K562 (cell line): ENCODE results near the gene CHD3. TPM values are rescaled to one million over a fixed set of nuclear protein-coding genes. Genes with fewer than 3 reads are reported as not detected.

Experiments used
- DDX20 ChIP-seq: fragments of 450-650 bp; IDR thresholded peaks from 2 replicates; pipeline ENCODE4 v1.6.1; 2016; ENCODE audit warnings: missing genetic modification characterization, low read depth, mild to moderate bottlenecking, missing compliant biosample characterization, moderate library complexity
- HDAC6 ChIP-seq: IDR thresholded peaks from 2 replicates; pipeline ENCODE4 v1.6.1; 2012; ENCODE audit warnings: low read depth, mild to moderate bottlenecking, control low read depth, inconsistent platforms, low read length, moderate library complexity
- HMBOX1 ChIP-seq: sonication (generic); IDR thresholded peaks from 2 replicates; pipeline ENCODE4 v1.6.1; 2016
- MNT ChIP-seq, 2 experiments: fragments of 450-650 bp; conservative IDR thresholded peaks; 2 replicates each; pipeline ENCODE4 v1.6.1; 2017; ENCODE audit warnings: mild to moderate bottlenecking in 2 of 2, moderate library complexity in 2 of 2
- PHF8 ChIP-seq: fragments of 200-600 bp; sonication (generic); IDR thresholded peaks from 2 replicates; pipeline ENCODE4 v1.6.1; 2012; ENCODE audit warnings: mixed run types, mild to moderate bottlenecking, inconsistent platforms, low read length, moderate library complexity, borderline replicate concordance
- RBBP5 ChIP-seq: fragments of 200-600 bp; sonication (generic); IDR thresholded peaks from 2 replicates; pipeline ENCODE4 v1.6.1; 2012; ENCODE audit warnings: borderline replicate concordance, mild to moderate bottlenecking, low read length, control low read depth, inconsistent platforms; ENCODE audit not compliant: insufficient read depth, poor library complexity, severe bottlenecking
- SAP30 ChIP-seq: fragments of 200-600 bp; sonication (generic); IDR thresholded peaks from 2 replicates; pipeline ENCODE4 v1.6.1; 2012; ENCODE audit warnings: borderline replicate concordance, low read depth, mild to moderate bottlenecking, moderate library complexity, low read length, control low read depth, inconsistent platforms; ENCODE audit not compliant: insufficient read depth, poor library complexity, severe bottlenecking
- TBP ChIP-seq: optimal IDR thresholded peaks from 2 replicates; pipeline ENCODE3; 2011; ENCODE audit warnings: low read depth, low read length, improper control_type of control experiment
- TFAP4 ChIP-seq: sonication (generic); formaldehyde crosslinking; IDR thresholded peaks from 2 replicates; pipeline ENCODE4 v1.8.0; 2022; ENCODE audit warnings: missing genetic modification reagents, mild to moderate bottlenecking, moderate library complexity, borderline replicate concordance
- USF1 ChIP-seq: sonication (generic); formaldehyde crosslinking; IDR thresholded peaks from 2 replicates; pipeline ENCODE4 v1.9.0; 2022; ENCODE audit warnings: mild to moderate bottlenecking, missing genetic modification reagents
- ZBTB11 ChIP-seq, 3 experiments: fragments of 200-800 bp in 1 of 3; fragments of 250-450 bp in 1 of 3; fragments of 450-650 bp in 1 of 3; sonication (Bioruptor Pico) in 1 of 3; sonication (Bioruptor generic) in 1 of 3; formaldehyde crosslinking in 1 of 3; IDR thresholded peaks; 2 replicates each; pipeline versions ENCODE4 v1.6.1 to v1.8.0; 2016 to 2022; ENCODE audit warnings: mild to moderate bottlenecking in 2 of 3, missing genetic modification characterization in 2 of 3, missing compliant biosample characterization in 1 of 3, moderate library complexity in 1 of 3
- ZFP36 ChIP-seq: fragments of 150-350 bp; IDR thresholded peaks from 2 replicates; pipeline ENCODE4 v1.6.1; 2018; ENCODE audit warnings: low read length, low read depth; ENCODE audit not compliant: partially characterized antibody
- ZKSCAN1 ChIP-seq: fragments of 150-350 bp; IDR thresholded peaks from 2 replicates; pipeline ENCODE4 v1.6.1; 2016; ENCODE audit warnings: low read depth, low read length
- ZNF212 ChIP-seq: fragments of 450-650 bp; formaldehyde crosslinking; IDR thresholded peaks from 2 replicates; pipeline ENCODE4 v1.4.0; 2020; ENCODE audit warnings: mild to moderate bottlenecking
- ZNF512 ChIP-seq: IDR thresholded peaks from 2 replicates; pipeline ENCODE4 v1.6.1; 2016; ENCODE audit warnings: missing genetic modification characterization, missing compliant biosample characterization
- polyA plus RNA-seq, 8 experiments: library from polyadenylated mRNA; depleted of rRNA in 4 of 8; stranded (reverse) in 5 of 8; unstranded in 3 of 8; fragments of >200 nt; fragmentation: Nextera tagmentation in 2 of 8; fragmentation: Illumina TruSeq in 1 of 8; extraction: Ambion mirVana in 2 of 8; extraction: Trizol in 1 of 8; gene quantifications; 2 replicates each; pipeline versions ENCODE4 v1.2.1 to v1.2.3, GENCODE V29; 2011 to 2014; ENCODE audit warnings: inconsistent platforms in 1 of 8, missing spikeins in 1 of 8
- total RNA-seq, 7 experiments: library from RNA; depleted of rRNA in 6 of 7; stranded (reverse); fragments of >200 nt in 6 of 7; fragmentation: Illumina TruSeq in 2 of 7; extraction: Trizol in 2 of 7; gene quantifications; 2 replicates each; pipeline versions ENCODE4 v1.2.1 to v1.2.3, GENCODE V29; 2011 to 2021; ENCODE audit warnings: low replicate concordance in 1 of 7

The CHD3 gene
- total and polyA plus RNA-seq, 9 of the 15 experiments (the other 6 are each of a cell fraction or from before 2014, with no cell fraction given), result 0.39 to 38.2 (median 21.2) TPM

GRCh38 chr17:7885367-7886226 lies 3.0 kb upstream of the CHD3 start (continued):
- TF ChIP-seq HDAC6 (no peak), TFAP4 (CRISPR knock-in tag) (peak; percentile 99), SAP30 (peak; percentile 79), DDX20 (tag) (no peak), ZNF512 (tag) (no peak), ZBTB11 (CRISPR knock-in tag; IDR thresholded peaks at IDR 0.05) (no peak), HMBOX1 (no peak), MNT (conservative IDR thresholded peaks at IDR 0.05) (peak; percentile 83 to 92), USF1 (0 out of 2 replicates have a peak, but pooled peaks have one; percentile 12), ZKSCAN1 (no peak), ZFP36 (no peak), PHF8 (peak; percentile 50; the same call in 1 of the 2 replicates), RBBP5 (peak; percentile 45), TBP (peak; percentile 15), ZNF212 (CRISPR knock-in tag) (no peak)
